ENCODE results near the gene DCP2. TPM values are rescaled to one million over a fixed set of nuclear protein-coding genes. Genes with fewer than 3 reads are reported as not detected.

DCP2 gene
- total RNA-seq, 1 experiment from 2014 or later: 176 TPM

GRCh38 chr5:112968411-112969106 lies 8.0 kb upstream of the DCP2 start:
- Histone ChIP-seq H3K14ac (ENCODE audit: insufficient read depth, low read length) (no peak overlapping the region), H4K5ac (ENCODE audit: insufficient read length, low read depth, low read length) (no peak overlapping the region), H3K56ac (ENCODE audit: insufficient read length, low read depth, low read length) (no peak overlapping the region), H3K23ac (ENCODE audit: insufficient read length, low read depth, low read length) (no peak overlapping the region), H3K23me2 (ENCODE audit: insufficient read length, low read depth, low read length, poor library complexity, severe bottlenecking) (no peaks in the 10 kb centered on the region), H3K9me3 (ENCODE audit: control insufficient read depth, low read depth, low read length) (no peaks in the 10 kb centered on the region), H3K4me2 (ENCODE audit: insufficient read depth, insufficient read length, low read length) (no peak overlapping the region), H2BK20ac (ENCODE audit: low read depth, low read length, poor library complexity, severe bottlenecking) (no peak overlapping the region), H2AFZ (ENCODE audit: low read length) (no peak overlapping the region), H3K27me3 (ENCODE audit: insufficient read depth, low read length) (no peaks in the 10 kb centered on the region), H2BK5ac (ENCODE audit: insufficient read length, low read length) (no peak overlapping the region), H3T11ph (ENCODE audit: low read length) (no peak overlapping the region), H4K91ac (ENCODE audit: insufficient read length, low read depth, low read length) (no peak overlapping the region), H3K79me1 (ENCODE audit: insufficient read depth, low read depth, low read length, poor library complexity, severe bottlenecking) (no peaks in the 10 kb centered on the region), H4K20me1 (ENCODE audit: control insufficient read depth, insufficient read depth, insufficient read length) (no peaks in the 10 kb centered on the region), H3K4ac (ENCODE audit: low read depth, low read length) (no peak overlapping the region), H3K18ac (ENCODE audit: insufficient read length, low read depth, low read length) (no peak overlapping the region), H4K8ac (replicated peaks; ENCODE audit: insufficient read length, low read depth, low read length) (no peak overlapping the region), H2BK120ac (ENCODE audit: low read depth, low read length, poor library complexity, severe bottlenecking) (no peak overlapping the region), H3K9ac (ENCODE audit: extremely low read depth, insufficient read length, low read length) (no peak overlapping the region), H2BK12ac (ENCODE audit: insufficient read length, low read depth, low read length) (no peak overlapping the region), H2AK5ac (ENCODE audit: insufficient read length, low read length) (no peak overlapping the region), H3K79me2 (ENCODE audit: insufficient read depth, low read length) (no peaks in the 10 kb centered on the region), H3K27ac (ENCODE audit: insufficient read length, low read depth, low read length) (no peak overlapping the region), H2BK15ac (ENCODE audit: low read depth, low read length) (no peak overlapping the region), H3K4me1 (ENCODE audit: insufficient read depth, low read length) (no peaks in the 10 kb centered on the region; the same call in 1 of the 2 replicates)
- no peak for TF ChIP-seq CTCF (conservative IDR thresholded peaks at IDR 0.05)
- H3K27me3 Mint-ChIP-seq (ENCODE audit: low read depth): no peaks in the 10 kb centered on the region
- DNase-seq: no peak
- no peaks in the 10 kb centered on the region for H3K9me3 Mint-ChIP-seq
- WGBS (ENCODE audit: extremely low coverage, insufficient read length, low lambda C conversion rate): no CpG with 5 or more reads among the region's 5 CpGs
- peak overlapping the region in 1 of 3 experiments; percentile 79; a peak in 1 of 7 replicates for H3K27ac Mint-ChIP-seq
- H3K4me3 Mint-ChIP-seq: no peak overlapping the region
- H3K4me1 Mint-ChIP-seq: peaks cover 8 to 12% of the 10 kb centered on the region in 2 experiments
- H3K36me3 Mint-ChIP-seq (ENCODE audit: insufficient read depth in 1 of 3, low read depth in 3 of 3): no peaks in the 10 kb centered on the region

Data from H9 (cell line).